Measurements from ENCODE around the gene RPTOR.

Gene RPTOR

DNA sequence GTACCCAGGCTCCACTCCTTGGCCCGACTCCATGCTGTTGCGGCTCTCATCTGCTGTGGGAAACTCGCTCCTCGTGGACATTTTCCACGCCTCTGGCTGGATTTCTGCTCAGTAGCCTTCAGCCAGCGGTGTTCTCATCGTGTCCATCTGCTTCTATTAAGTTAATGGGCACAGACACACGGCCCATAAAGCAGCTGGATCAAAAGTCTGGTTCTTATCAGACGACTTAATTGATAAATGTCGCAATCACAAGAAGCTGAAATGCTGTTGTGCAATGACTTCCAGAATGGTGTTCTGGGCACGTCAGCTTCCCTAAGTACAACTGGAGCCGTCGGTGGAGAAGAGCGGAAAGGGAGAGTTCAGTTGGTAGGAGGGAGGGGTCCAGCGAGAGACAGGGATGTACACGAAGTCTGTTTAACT lies 235.3 kb downstream of the RPTOR start:
- Histone ChIP-seq H3K27me3 (no peaks in the 10 kb centered on the region), H3K4me2 (peak overlapping the region; percentile 17 to 66 (median 53)), H3K27ac (no peak overlapping the region), H4K20me1 (peaks cover 0 to 88% (median 69%) of the 10 kb centered on the region in 11 experiments; a peak in 20 of 22 replicates), H3K4me3 (no peak overlapping the region), H3K9me3 (replicated peaks in 1 of 11) (no peaks in the 10 kb centered on the region), H3K9ac (no peak overlapping the region), H3K36me3 (peaks cover 11 to 39% (median 22%) of the 10 kb centered on the region in 11 experiments; a peak in 20 of 22 replicates), H3K4me1 (peaks cover 25 to 43% (median 37%) of the 10 kb centered on the region in 10 experiments)
- peak in 9 of 11 experiments; percentile 51 to 95 (median 66); a peak in 15 of 22 replicates for TF ChIP-seq Cebpa-rat (IDR thresholded peaks at IDR 0.05)

GRCh38 chr17:80780381-80781198 lies 236.0 kb downstream of the RPTOR start:
- Histone ChIP-seq H3K9ac (peak overlapping the region in 2 of 11 experiments; percentile 23 to 24; a peak in 1 of 22 replicates), H4K20me1 (peaks cover 0 to 88% (median 68%) of the 10 kb centered on the region in 11 experiments; a peak in 19 of 22 replicates), H3K4me3 (no peak overlapping the region), H3K27me3 (no peaks in the 10 kb centered on the region), H3K9me3 (replicated peaks in 1 of 11) (no peaks in the 10 kb centered on the region), H3K4me2 (peak overlapping the region; percentile 17 to 66 (median 53)), H3K36me3 (peaks cover 11 to 41% (median 24%) of the 10 kb centered on the region in 11 experiments; a peak in 20 of 22 replicates), H3K4me1 (peaks cover 21 to 39% (median 32%) of the 10 kb centered on the region in 10 experiments), H3K27ac (no peak overlapping the region)
- TF ChIP-seq Cebpa-rat (IDR thresholded peaks at IDR 0.05): no peak

DNA sequence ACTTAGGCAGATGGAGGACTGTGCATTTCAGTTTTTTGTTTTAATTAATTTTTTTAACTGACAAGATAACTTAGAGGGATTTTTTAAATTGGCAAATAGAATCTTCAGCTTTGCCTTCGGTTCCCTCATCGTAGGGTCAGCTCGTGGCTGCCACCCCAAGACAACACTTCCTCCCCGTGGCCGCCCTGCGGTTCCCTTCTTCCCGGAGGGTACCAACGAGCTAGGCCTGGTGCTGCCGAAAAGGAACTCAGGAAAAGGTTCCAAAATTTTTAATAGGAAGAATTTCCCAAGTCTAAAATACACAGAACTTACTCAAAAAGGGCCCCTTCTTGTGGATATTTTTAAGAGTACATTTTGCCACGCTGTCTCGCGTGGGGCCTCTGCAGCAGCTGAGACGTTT lies 236.6 kb downstream of the RPTOR start:
- peaks cover 11 to 42% (median 27%) of the 10 kb centered on the region in 11 experiments; a peak in 20 of 22 replicates for H3K36me3 ChIP-seq
- peaks cover 0 to 88% (median 71%) of the 10 kb centered on the region in 11 experiments; a peak in 19 of 22 replicates for H4K20me1 ChIP-seq
- H3K4me1 ChIP-seq: peaks cover 19 to 39% (median 31%) of the 10 kb centered on the region in 10 experiments
- H3K4me2 ChIP-seq: peak overlapping the region; percentile 17 to 66 (median 53); a peak in 21 of 22 replicates
- H3K4me3 ChIP-seq: no peak overlapping the region
- H3K9me3 ChIP-seq (replicated peaks in 1 of 11): no peaks in the 10 kb centered on the region; a peak in 1 of 22 replicates
- TF ChIP-seq Cebpa-rat (IDR thresholded peaks at IDR 0.05): no peak
- peak overlapping the region in 2 of 11 experiments; percentile 23 to 24; a peak in 1 of 22 replicates for H3K9ac ChIP-seq
- no peak overlapping the region for H3K27ac ChIP-seq
- H3K27me3 ChIP-seq: no peaks in the 10 kb centered on the region

DNA sequence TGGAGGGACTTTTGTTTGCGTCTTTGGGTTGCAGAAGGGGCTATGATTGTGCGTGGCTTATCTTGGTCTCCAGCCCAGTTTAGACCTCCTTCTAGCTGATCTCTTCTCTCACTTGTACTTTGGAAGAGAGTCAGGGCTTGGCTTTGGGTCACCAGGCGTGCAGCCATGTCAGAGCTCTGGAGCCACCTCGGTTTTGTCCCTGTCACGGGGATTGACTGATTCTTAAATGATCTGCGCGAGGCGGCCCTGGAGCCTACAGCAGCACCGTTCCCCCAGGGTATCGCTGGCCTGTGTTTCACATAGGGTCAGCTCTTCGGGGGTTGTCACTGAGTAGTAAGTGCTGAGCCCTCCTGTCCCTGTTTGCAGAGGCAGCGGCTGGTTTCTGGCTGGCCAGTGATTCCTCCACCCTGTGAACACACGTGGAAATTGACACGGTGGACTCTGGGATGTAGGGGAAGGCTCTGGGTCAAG lies 237.2 kb downstream of the RPTOR start:
- Histone ChIP-seq H3K4me3 (no peak overlapping the region), H3K4me1 (peaks cover 19 to 39% (median 31%) of the 10 kb centered on the region in 10 experiments), H3K9ac (no peak overlapping the region), H3K4me2 (peak overlapping the region in 6 of 11 experiments; percentile 26 to 66 (median 60); a peak in 12 of 22 replicates), H3K27ac (no peak overlapping the region), H4K20me1 (peaks cover 0 to 91% (median 67%) of the 10 kb centered on the region in 11 experiments; a peak in 19 of 22 replicates), H3K36me3 (peaks cover 8 to 42% (median 29%) of the 10 kb centered on the region in 11 experiments; a peak in 21 of 22 replicates), H3K27me3 (no peaks in the 10 kb centered on the region), H3K9me3 (replicated peaks in 1 of 11) (peaks cover 0 to 5% (median under 1%) of the 10 kb centered on the region in 11 experiments; a peak in 7 of 22 replicates)
- no peak for TF ChIP-seq Cebpa-rat (IDR thresholded peaks at IDR 0.05)

DNA sequence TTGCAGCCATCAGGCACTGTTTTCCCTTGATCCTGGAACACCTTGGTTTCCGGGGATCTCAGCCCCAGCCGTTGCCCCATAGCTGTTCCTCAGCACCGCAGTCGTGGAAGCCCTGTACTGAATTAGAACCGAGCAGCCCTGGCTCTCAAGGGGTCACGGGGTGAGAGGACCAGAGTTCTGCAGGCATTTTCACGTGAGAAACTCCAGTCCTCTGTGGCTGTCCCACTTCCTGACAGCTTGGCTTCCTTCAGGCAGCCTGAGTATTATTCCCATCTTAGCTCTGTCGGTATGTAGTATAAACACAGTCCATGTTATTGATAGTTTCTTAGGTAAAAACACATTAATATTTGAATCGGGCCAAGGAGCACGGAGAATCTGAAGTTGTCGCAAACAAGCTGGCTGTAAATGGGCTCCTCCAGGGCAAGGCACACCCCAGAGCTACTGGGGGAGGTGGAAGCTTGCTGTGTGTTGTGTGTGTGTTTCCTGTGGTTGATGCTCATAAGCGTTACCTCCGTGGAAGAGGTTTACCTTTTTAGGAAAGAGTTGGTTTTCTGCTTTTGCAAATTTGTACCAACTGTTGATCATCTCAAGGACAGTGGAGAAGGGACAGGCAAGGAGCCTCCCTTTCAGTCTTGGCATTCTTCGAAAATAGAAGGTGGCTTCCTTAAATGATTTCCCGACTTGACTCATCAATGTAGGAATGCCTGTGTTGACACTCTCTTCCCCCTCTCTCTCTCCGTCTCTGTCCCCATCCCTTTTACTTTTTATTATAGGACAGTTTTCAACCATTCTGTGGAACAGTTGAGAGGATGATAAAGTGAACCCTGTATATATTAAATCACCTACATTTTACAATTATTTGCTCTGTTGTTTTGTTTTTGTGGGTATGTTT lies 238.1 kb downstream of the RPTOR start:
- Histone ChIP-seq H4K20me1 (peaks cover 0 to 93% (median 69%) of the 10 kb centered on the region in 11 experiments; a peak in 19 of 22 replicates), H3K9ac (no peak overlapping the region), H3K9me3 (replicated peaks in 1 of 11) (peaks cover 5 to 15% (median 9%) of the 10 kb centered on the region in 11 experiments; a peak in 18 of 22 replicates), H3K27me3 (no peaks in the 10 kb centered on the region), H3K36me3 (peaks cover 10 to 36% (median 25%) of the 10 kb centered on the region in 11 experiments; a peak in 21 of 22 replicates), H3K27ac (no peak overlapping the region), H3K4me2 (peak overlapping the region in 8 of 11 experiments; percentile 2 to 66 (median 22); a peak in 7 of 22 replicates), H3K4me3 (no peak overlapping the region), H3K4me1 (peaks cover 19 to 39% (median 31%) of the 10 kb centered on the region in 10 experiments)
- no peak for TF ChIP-seq Cebpa-rat (IDR thresholded peaks at IDR 0.05)

DNA sequence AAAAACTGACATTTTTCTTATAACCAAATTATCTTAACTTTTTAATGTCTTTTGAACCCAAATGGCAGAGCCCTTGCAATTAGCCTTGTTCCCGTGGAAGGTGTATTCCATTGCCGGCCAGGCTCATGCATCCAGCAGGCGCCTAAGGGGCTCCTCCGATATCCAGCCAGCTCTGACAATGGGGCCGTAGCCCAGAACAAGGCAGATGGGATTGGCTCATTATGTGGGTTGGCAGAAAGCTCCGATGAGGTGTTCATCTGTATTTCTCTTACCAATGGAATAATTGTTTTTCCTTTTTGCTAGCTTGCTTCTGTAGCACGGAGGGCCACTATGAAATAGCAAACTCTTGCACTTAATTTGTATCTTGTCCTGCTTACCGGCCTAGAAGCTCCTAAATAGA lies 238.8 kb downstream of the RPTOR start:
- no peak overlapping the region for H3K4me3 ChIP-seq

GRCh38 chr17:80783971-80784370 lies 239.3 kb downstream of the RPTOR start:
- H4K20me1 ChIP-seq: peaks cover 0 to 93% (median 65%) of the 10 kb centered on the region in 11 experiments; a peak in 19 of 22 replicates
- no peak overlapping the region for H3K27ac ChIP-seq
- no peaks in the 10 kb centered on the region for H3K27me3 ChIP-seq
- no peak for TF ChIP-seq Cebpa-rat (IDR thresholded peaks at IDR 0.05)
- H3K4me2 ChIP-seq: no peak overlapping the region
- peaks cover 7 to 32% (median 18%) of the 10 kb centered on the region in 11 experiments; a peak in 20 of 22 replicates for H3K36me3 ChIP-seq
- H3K4me3 ChIP-seq: no peak overlapping the region
- peaks cover 5 to 19% (median 16%) of the 10 kb centered on the region in 11 experiments; a peak in 18 of 22 replicates for H3K9me3 ChIP-seq (replicated peaks in 1 of 11)
- H3K4me1 ChIP-seq: peaks cover 25 to 48% (median 37%) of the 10 kb centered on the region in 10 experiments
- H3K9ac ChIP-seq: no peak overlapping the region

More for the DNA sequence above, 238.8 kb downstream of the RPTOR start:
- Histone ChIP-seq H3K4me2 (no peak overlapping the region), H3K36me3 (peaks cover 10 to 37% (median 22%) of the 10 kb centered on the region in 11 experiments; a peak in 21 of 22 replicates), H3K9ac (no peak overlapping the region), H3K27ac (no peak overlapping the region), H4K20me1 (peaks cover 0 to 93% (median 66%) of the 10 kb centered on the region in 11 experiments; a peak in 19 of 22 replicates), H3K9me3 (replicated peaks in 1 of 11) (peaks cover 5 to 19% (median 16%) of the 10 kb centered on the region in 11 experiments; a peak in 18 of 22 replicates), H3K27me3 (no peaks in the 10 kb centered on the region), H3K4me1 (peaks cover 21 to 43% (median 34%) of the 10 kb centered on the region in 10 experiments)
- TF ChIP-seq Cebpa-rat (IDR thresholded peaks at IDR 0.05): no peak

Data from BLaER1 treated with 17β-estradiol and CSF1 and Interleukin-3, amounts not matched to agents 10 nM and 100 nM (cell line).